IMR-90 (cell line): Measurements from ENCODE around the gene PITPNB. TPM values are rescaled to one million over a fixed set of nuclear protein-coding genes. Genes with fewer than 3 reads are reported as not detected.

Experiments used
- ATAC-seq: fragments of 200-7000 bp; cut with Tn5 transposase; 2 replicates; pipeline ENCODE4 v1.9.1; 2020; ENCODE audit warnings: low read depth, mild to moderate bottlenecking, moderate library complexity
- BruUV-seq: library from RNA; stranded (reverse); fragments of 400-500 nt; replicated peaks from 2 replicates; lab custom pipeline; 2021; lab: Mats Ljungman, UMichigan
- CTCF ChIA-PET: fragments of 300-600 bp; formaldehyde crosslinking; extraction: SDS; loops from one replicate; lab custom pipeline; 2021; ENCODE audit warnings: antibody characterized with exemption; lab: Yijun Ruan, JAX
- POLR2A ChIA-PET: fragments of 300-600 bp; sonication (Branson Sonifier 250); formaldehyde crosslinking; loops from one replicate; lab custom pipeline; 2022; ENCODE audit warnings: antibody characterized with exemption; ENCODE audit not compliant: unreplicated experiment; lab: Charles Lee
- DNase-seq: peaks from one replicate; pipeline ENCODE4 v3.0.0; 2013
- H2AFZ ChIP-seq: replicated peaks from 2 replicates; pipeline ENCODE3; 2013; ENCODE audit warnings: low read length, mild to moderate bottlenecking; ENCODE audit not compliant: poor library complexity
- H2AK5ac ChIP-seq: 2 replicates; pipeline ENCODE4 v1.6.1; 2013; ENCODE audit warnings: low read depth, low read length, inconsistent platforms
- H2AK9ac ChIP-seq: replicated peaks from 2 replicates; pipeline ENCODE3; 2013; ENCODE audit warnings: mild to moderate bottlenecking, low read depth, low read length, moderate library complexity; ENCODE audit not compliant: poor library complexity
- H2BK120ac ChIP-seq: 2 replicates; pipeline ENCODE4 v1.6.1; 2013; ENCODE audit warnings: low read depth, low read length, inconsistent platforms
- H2BK15ac ChIP-seq: 3 replicates; pipeline ENCODE4 v1.6.1; 2013; ENCODE audit warnings: low read depth, low read length, inconsistent platforms
- H2BK20ac ChIP-seq: 2 replicates; pipeline ENCODE4 v1.6.1; 2013; ENCODE audit warnings: low read depth, mild to moderate bottlenecking, inconsistent platforms, low read length, moderate library complexity
- H2BK5ac ChIP-seq: 2 replicates; pipeline ENCODE4 v1.6.1; 2013; ENCODE audit warnings: mild to moderate bottlenecking, low read depth, low read length, inconsistent platforms; ENCODE audit not compliant: poor library complexity, severe bottlenecking
- H3K14ac ChIP-seq: replicated peaks from 2 replicates; pipeline ENCODE4 v1.6.1; 2013; ENCODE audit warnings: low read depth, low read length, inconsistent platforms
- H3K18ac ChIP-seq: 2 replicates; pipeline ENCODE4 v1.6.1; 2013; ENCODE audit warnings: low read depth, low read length, control low read depth
- H3K23ac ChIP-seq: 2 replicates; pipeline ENCODE4 v1.6.1; 2013; ENCODE audit warnings: low read depth, low read length, inconsistent platforms
- H3K27ac ChIP-seq: 2 replicates; pipeline ENCODE4 v1.5.1; 2013; ENCODE audit warnings: mild to moderate bottlenecking, control low read depth, low read length; ENCODE audit not compliant: insufficient read depth
- H3K27me3 ChIP-seq: 2 replicates; pipeline ENCODE4 v1.6.1; 2013; ENCODE audit warnings: low read length; ENCODE audit not compliant: control insufficient read depth, insufficient read depth
- H3K36me3 ChIP-seq: 2 replicates; pipeline ENCODE4 v1.6.1; 2013; ENCODE audit warnings: low read length, mixed read lengths; ENCODE audit not compliant: control insufficient read depth, insufficient read depth
- H3K4ac ChIP-seq: 2 replicates; pipeline ENCODE4 v1.6.1; 2013; ENCODE audit warnings: low read depth, low read length, inconsistent platforms
- H3K4me1 ChIP-seq: 2 replicates; pipeline ENCODE4 v1.6.1; 2013; ENCODE audit warnings: low read length, mixed read lengths; ENCODE audit not compliant: control insufficient read depth, insufficient read depth
- H3K4me2 ChIP-seq: 2 replicates; pipeline ENCODE4 v1.6.1; 2013; ENCODE audit warnings: low read depth, mild to moderate bottlenecking, control low read depth, low read length, moderate library complexity
- H3K4me3 ChIP-seq: 2 replicates; pipeline ENCODE4 v1.5.1; 2013; ENCODE audit warnings: low read depth, mild to moderate bottlenecking, control low read depth, low read length, moderate library complexity; ENCODE audit not compliant: insufficient read depth
- H3K56ac ChIP-seq: 2 replicates; pipeline ENCODE4 v1.6.1; 2013; ENCODE audit warnings: low read length, inconsistent platforms; ENCODE audit not compliant: insufficient read depth; ENCODE audit errors: extremely low read depth
- H3K79me1 ChIP-seq, 2 experiments: 2 replicates each; pipeline ENCODE4 v1.6.1; 2013; ENCODE audit warnings: low read length in 2 of 2, inconsistent platforms in 1 of 2, low read depth in 1 of 2
- H3K9ac ChIP-seq: 2 replicates; pipeline ENCODE4 v1.6.1; 2013; ENCODE audit warnings: low read depth, low read length, control low read depth
- H3K9me1 ChIP-seq: 2 replicates; pipeline ENCODE4 v1.6.1; 2013; ENCODE audit warnings: low read length, inconsistent platforms; ENCODE audit not compliant: insufficient read depth
- H3K9me3 ChIP-seq: 2 replicates; pipeline ENCODE4 v1.6.1; 2013; ENCODE audit warnings: low read length; ENCODE audit not compliant: control insufficient read depth, insufficient read depth
- H4K20me1 ChIP-seq: 2 replicates; pipeline ENCODE4 v1.6.1; 2013; ENCODE audit warnings: low read length, inconsistent platforms; ENCODE audit not compliant: insufficient read depth
- H4K5ac ChIP-seq: 2 replicates; pipeline ENCODE4 v1.6.1; 2013; ENCODE audit warnings: mild to moderate bottlenecking, low read depth, low read length, control low read depth
- H4K8ac ChIP-seq, 2 experiments: 2 replicates each; pipeline ENCODE4 v1.6.1; 2013; ENCODE audit warnings: low read depth in 2 of 2, low read length in 2 of 2, control low read depth in 1 of 2, inconsistent platforms in 1 of 2
- H4K91ac ChIP-seq: 2 replicates; pipeline ENCODE4 v1.6.1; 2013; ENCODE audit warnings: low read depth, low read length, inconsistent platforms; ENCODE audit not compliant: insufficient read depth
- FOS ChIP-seq: fragments of 150-350 bp; IDR thresholded peaks from 2 replicates; pipeline ENCODE4 v1.6.1; 2016; ENCODE audit warnings: low read depth, low read length
- POLR2A ChIP-seq: IDR thresholded peaks from 2 replicates; pipeline ENCODE4 v1.6.1; 2012; ENCODE audit warnings: mild to moderate bottlenecking, low read depth, low read length
- RAD21 ChIP-seq: IDR thresholded peaks from 2 replicates; pipeline ENCODE4 v1.6.1; 2012; ENCODE audit warnings: low read length, improper control_type of control experiment
- USF2 ChIP-seq: fragments of 150-350 bp; IDR thresholded peaks from 2 replicates; pipeline ENCODE4 v1.6.1; 2017; ENCODE audit warnings: mild to moderate bottlenecking, antibody characterized with exemption, low read length, low read depth
- WGBS, 2 experiments: methylation state at CpG; one replicate each; pipeline versions ENCODE4 v1.1.5 to v1.1.7; 2013; ENCODE audit warnings: missing lambda C conversion rate in 2 of 2; ENCODE audit not compliant: insufficient read length in 1 of 2; ENCODE audit errors: extremely low coverage in 2 of 2; 5-methylcytosine and 5-hydroxymethylcytosine counted together
- dilution Hi-C: fragments of 300-500 bp; cut with HindIII; formaldehyde crosslinking; loops from one replicate; pipeline ENCODE4 v1.14.3; 2018; ENCODE audit warnings: low sequenced_read_pairs; ENCODE audit not compliant: unreplicated experiment
- in situ Hi-C: fragments of 300-500 bp; cut with MboI; formaldehyde crosslinking; loops from 3 replicates; pipeline ENCODE4 v1.14.3; 2019; ENCODE audit warnings: low sequenced_read_pairs, inconsistent platforms, mixed read lengths
- intact Hi-C: fragments of 100-400 bp; cut with micrococcal nuclease; formaldehyde crosslinking; loops from 2 replicates; pipeline ENCODE4 v1.10.0; 2022
- polyA plus RNA-seq, 3 experiments: library from polyadenylated mRNA; depleted of rRNA; stranded (reverse); fragments of >200 nt; gene quantifications; 2 replicates each; pipeline ENCODE4 v1.2.3, GENCODE V29; 2012; ENCODE audit warnings: low replicate concordance in 1 of 3
- total RNA-seq: library from RNA; depleted of rRNA; stranded (reverse); fragments of >200 nt; gene quantifications from 2 replicates; pipeline ENCODE4 v1.2.3, GENCODE V29; 2012

PITPNB gene
- total and polyA plus RNA-seq, 2 of the 4 experiments (the other 2 are of a cell fraction): 19.7 to 54.5 TPM

- no peaks in the 10 kb centered on the region for H3K9me3 ChIP-seq
- no peak overlapping the region for H2AK9ac ChIP-seq
- H2BK5ac ChIP-seq: peak overlapping the region; percentile 72
- dilution Hi-C loops: no loop called here
- H3K4ac ChIP-seq: peak overlapping the region; percentile 41; the same call in 1 of the 2 replicates
- intact Hi-C loops: no loop called here
- peak overlapping the region; percentile 68; the same call in 1 of the 2 replicates for H2BK120ac ChIP-seq
- peaks cover 34 to 64% of the 10 kb centered on the region in 2 experiments for H3K79me1 ChIP-seq
- no CpG with 5 or more reads among the region's 2 CpGs for WGBS, 2 experiments
- peak overlapping the region; percentile 65; the same call in 1 of the 2 replicates for H3K18ac ChIP-seq
- TF ChIP-seq RAD21: no peak
- TF ChIP-seq POLR2A: no peak
- no peak for TF ChIP-seq FOS
- TF ChIP-seq USF2: no peak
- peak overlapping the region; percentile 87; the same call in 1 of the 3 replicates for H2BK15ac ChIP-seq
- no peak for DNase-seq
- ChIA-PET POLR2A (no interaction called here), CTCF (no interaction called here)
- peak overlapping the region; percentile 78; the same call in 1 of the 2 replicates for H4K5ac ChIP-seq
- H2AFZ ChIP-seq: no peak overlapping the region
- H2AK5ac ChIP-seq: peak overlapping the region; percentile 72; the same call in 1 of the 2 replicates
- peak overlapping the region; percentile 52; the same call in 1 of the 2 replicates for H3K9ac ChIP-seq
- H3K9me1 ChIP-seq: peaks cover 5% of the 10 kb centered on the region; the same call in 1 of the 2 replicates
- no peak for ATAC-seq
- H3K4me1 ChIP-seq: peaks cover 15% of the 10 kb centered on the region
- H4K8ac ChIP-seq: peak overlapping the region in 1 of 2 experiments; percentile 36; a peak in 1 of 4 replicates
- H3K4me2 ChIP-seq: no peak overlapping the region
- no peaks in the 10 kb centered on the region; the same call in 1 of the 2 replicates for H4K20me1 ChIP-seq
- no peak overlapping the region; the same call in 1 of the 2 replicates for H2BK20ac ChIP-seq
- peaks cover 19% of the 10 kb centered on the region for H3K36me3 ChIP-seq
- in situ Hi-C loops: no loop called here
- peak overlapping the region; percentile 72; the same call in 1 of the 2 replicates for H4K91ac ChIP-seq
- H3K27ac ChIP-seq: peak overlapping the region; percentile 77
- no peaks in the 10 kb centered on the region for H3K27me3 ChIP-seq
- no TSS peak for BruUV-seq
- no peak overlapping the region for H3K4me3 ChIP-seq
- H3K23ac ChIP-seq: peak overlapping the region; percentile 83; the same call in 1 of the 2 replicates
- no peak overlapping the region; the same call in 1 of the 2 replicates for H3K56ac ChIP-seq
- H3K14ac ChIP-seq: peak overlapping the region; percentile 60; the same call in 1 of the 2 replicates
Measured at GRCh38 chr22:27875951-27876350, 43.1 kb downstream of the PITPNB start.
